Embryonic facial prominence (tissue), 1 donor: ENCODE measurements around the gene DOK5.
A peak's percentile ranks its signal among the peaks of the same experiment; 100 is the strongest.
"Not testable (repeated sequence)": the region's sequence is repeated elsewhere in the genome, so short reads cannot be mapped to it uniquely, and the experiment has no call there.

Experiments
- DNase-seq: peaks from one replicate; pipeline ENCODE4 v3.0.0-alpha.2; 2016; ENCODE audit errors: extremely low spot score

Gene DOK5

DNA sequence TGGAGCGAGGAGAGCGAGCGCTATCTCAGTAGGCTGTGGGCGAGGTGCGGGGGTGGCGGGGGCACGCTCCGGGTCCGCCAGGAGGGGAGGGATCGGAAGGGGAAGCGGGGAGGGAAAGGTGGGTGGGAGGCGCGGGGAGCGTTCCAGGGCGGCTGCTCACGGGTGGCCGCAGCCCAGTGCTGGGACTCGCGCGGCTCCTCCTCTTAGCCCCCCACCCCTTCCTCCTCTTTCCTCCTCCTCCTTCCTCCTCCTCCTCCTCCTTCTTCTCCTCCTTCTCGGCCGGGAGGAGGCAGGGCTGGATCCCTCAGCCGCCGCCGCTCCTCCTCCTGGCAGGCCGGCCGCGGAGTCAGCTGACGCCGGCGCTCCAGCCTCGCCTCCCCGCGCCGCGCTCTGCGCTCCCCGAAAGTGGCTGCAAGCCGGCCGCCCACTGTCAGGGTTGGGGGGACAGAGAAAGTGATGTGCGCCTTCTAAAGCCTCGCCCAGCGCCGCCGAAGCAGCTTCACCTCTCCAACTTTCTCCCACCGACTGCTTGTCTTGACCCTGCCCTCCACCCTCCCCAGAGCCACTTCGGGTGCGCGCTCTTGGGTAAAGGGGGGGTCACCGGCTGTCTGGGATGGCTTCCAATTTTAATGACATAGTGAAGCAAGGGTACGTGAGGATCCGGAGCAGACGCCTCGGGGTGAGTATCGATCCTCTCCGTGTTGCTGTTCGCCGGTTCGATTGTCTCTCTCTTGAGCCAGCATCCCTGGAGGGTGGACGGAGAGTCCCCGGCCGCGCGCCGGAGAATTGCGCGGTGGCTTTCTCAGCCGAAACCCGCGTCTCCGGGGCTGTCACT lies at the start of gene DOK5:
TSS of gene DOK5 (plus strand) at position 260 of the 835 bp plus-strand sequence. CDS start at position 614, 354 bp downstream.
- peak; percentile 73 for DNase-seq

DNA sequence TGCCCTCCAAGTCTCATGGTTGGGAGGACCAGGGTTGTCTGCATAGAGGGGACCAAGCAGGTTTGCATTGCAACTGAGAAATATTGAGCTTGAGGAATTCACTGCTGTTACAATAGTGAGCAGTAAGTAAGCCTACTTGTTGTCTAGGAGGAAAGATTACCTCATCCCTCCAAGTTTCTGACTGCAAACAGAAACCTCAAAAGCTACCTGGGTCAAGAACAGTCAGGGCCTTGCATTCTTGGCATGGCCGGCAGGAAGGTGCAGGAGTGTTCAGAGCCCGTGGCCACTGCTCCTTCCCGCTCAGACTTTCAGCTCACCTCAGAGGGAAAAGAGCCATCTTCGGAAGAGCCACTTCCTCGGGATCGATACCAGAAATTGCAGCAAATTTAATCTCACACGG lies 46.0 kb upstream of the DOK5 start:
- DNase-seq = no peak

GRCh38 chr20:54431156-54431944 lies 44.0 kb upstream of the DOK5 start:
- no peak for DNase-seq

- no peak for DNase-seq
Observed at GRCh38 chr20:54432966-54433365, 42.4 kb upstream of the DOK5 start.

DNA sequence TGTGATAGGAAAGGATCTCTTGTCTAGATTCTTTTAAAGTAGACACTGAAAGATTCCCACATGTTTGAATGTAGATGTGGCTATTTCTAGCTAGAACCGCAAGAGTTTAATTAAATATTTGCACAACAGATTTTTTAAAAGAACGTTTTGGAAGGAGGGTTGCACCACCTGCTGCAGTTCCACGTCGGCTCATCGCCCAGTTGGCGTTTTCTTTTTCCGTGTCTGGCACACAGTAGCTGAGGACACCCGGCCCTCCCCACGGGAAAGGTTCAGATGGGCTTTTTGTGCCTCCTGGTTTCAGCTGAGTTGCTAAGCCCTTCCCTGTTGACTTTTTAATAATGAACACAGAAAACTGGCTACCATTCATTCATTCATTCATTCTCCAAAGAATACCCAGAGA lies 41.8 kb upstream of the DOK5 start:
- no peak for DNase-seq

GRCh38 chr20:54434196-54434595 lies 41.2 kb upstream of the DOK5 start:
- DNase-seq = no peak

DNA sequence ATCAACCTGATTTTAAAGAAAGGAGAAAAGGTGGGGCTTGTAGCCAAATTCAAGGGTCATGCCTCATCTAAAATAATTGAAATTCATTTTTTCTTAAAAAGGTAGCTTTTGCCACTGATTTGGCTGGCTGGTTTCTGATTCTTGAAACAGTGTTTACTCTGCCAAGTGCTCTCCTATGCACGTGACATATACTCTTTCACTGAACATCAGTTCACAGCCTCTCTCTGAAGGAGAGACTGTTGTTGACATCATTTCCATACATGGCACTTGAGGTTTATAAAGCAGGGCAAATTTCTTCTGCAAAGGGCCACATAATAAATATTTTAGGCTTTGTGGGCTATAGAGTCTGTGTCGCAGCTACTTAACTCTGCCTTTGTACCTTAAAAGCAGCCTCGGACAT lies 40.4 kb upstream of the DOK5 start:
- DNase-seq = no peak

- not testable (repeated sequence) for DNase-seq
Observed at GRCh38 chr20:54436410-54436809, 39.0 kb upstream of the DOK5 start.

DNA sequence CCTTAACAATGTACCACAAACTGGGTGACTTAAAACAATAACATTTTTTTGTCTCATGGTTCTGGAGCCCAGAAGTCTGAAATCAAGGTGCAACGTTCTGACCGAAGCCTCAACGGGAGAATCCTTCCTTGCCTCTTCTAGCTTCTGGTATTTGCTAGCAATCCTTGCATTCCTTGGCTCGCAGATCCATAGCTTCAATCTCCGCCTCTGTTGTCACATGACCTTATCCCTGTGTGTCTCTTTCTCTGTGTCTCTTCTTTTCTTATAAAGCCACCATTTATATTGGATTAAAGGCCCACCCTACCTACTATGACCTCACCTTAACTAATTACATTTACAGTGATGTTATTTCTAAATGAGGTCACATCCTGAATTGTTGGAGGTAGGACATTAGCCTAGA lies 37.2 kb upstream of the DOK5 start:
- DNase-seq = no peak

GRCh38 chr20:54450207-54450606 lies 25.2 kb upstream of the DOK5 start:
- DNase-seq = no peak

DNA sequence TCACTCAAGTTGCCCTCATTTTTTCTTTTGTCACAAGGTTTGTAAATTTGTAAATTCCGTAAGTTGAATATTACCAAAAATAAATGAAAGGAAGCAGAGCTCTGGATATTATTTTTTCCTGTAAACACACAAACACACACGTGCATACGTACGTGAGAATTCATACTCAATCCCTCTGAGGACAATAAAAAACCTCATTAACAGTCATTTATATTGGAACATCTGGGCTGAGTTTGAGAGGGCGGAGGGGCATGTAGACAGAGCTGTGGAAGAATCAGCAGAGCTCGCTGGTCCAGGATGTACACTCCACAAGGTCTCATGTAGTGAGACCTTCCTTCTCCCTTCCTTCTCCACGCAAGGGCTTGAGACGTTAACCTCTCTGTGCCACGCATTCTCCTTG lies 24.2 kb upstream of the DOK5 start:
- no peak for DNase-seq

- DNase-seq = no peak
Observed at GRCh38 chr20:54452277-54452676, 23.1 kb upstream of the DOK5 start.

DNA sequence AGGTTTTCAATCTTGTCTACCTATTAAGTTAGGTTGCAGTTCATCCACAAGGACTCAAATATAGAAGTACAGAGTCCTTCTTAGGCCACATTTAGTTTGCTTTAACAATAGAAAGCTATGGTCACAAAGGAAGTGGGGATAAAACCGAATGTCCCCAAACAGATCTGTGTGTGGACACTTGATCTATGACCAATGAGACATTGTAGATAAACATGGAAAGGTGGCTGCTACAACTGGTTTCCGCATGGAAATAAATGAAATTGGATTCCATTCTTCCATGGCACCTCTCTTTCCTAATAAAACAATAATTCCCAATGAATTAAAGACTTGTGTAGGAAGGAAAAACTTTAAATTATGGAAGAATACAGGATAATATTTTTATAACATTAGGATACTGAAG lies 20.4 kb upstream of the DOK5 start:
- DNase-seq = no peak

DNA sequence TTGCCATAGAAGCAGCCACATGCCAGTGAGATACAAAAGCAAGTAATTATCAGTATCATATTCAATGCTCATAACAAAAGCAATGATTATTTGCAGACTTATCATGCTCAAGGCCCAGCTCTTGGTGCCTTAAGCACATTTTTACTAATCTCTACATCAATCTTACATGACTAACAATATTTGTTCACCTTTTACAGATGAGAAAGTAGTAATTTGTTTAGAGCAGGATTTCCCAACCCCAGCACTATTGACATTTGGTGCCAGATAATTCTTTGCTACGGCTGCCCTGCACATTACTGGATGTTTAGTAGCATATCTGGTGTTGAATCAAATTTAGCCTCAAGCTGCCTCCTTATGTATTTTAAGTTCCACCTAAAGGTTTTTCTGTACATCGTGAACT lies 19.0 kb upstream of the DOK5 start:
- DNase-seq = no peak

DNA sequence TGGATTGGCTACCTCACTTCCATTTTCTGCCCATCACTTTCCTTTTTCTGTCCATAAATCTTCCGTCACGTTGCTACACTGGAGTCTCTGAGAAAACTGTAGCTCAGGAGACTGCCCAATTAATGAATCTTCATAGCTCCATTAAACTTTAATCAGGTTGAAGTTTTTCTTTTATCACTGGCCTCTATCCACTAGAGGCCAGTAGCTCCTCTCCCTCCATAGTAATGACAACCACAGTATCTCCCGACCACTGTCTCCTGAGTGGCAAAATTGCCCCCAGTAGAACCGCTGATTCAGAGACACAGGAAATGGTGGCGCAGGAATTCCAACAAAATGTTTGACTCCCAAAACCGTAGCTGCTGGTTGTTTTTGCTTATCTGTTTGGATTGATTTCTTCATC lies 18.4 kb upstream of the DOK5 start:
- DNase-seq = no peak

- no peak for DNase-seq
Observed at GRCh38 chr20:54458219-54458618, 17.2 kb upstream of the DOK5 start.

DNA sequence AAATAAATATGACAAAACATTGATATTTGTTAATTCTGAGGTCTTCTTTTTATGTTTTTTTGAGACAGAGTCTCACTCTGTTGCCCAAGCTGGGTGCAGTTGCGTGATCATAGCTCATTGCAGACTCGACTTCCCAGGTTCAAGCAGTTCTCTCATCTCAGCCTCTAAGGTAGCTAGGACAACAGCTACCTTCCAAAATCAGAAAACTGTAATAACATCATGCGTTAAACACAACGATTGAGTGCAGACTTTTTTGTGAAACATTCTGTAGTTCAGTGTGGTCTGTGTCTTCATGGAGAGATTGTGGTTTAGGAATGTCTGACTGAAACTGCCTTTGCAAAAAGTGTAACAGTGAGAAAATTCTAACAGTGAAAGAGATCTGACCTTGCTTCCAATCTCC lies 16.1 kb upstream of the DOK5 start:
- no peak for DNase-seq

GRCh38 chr20:54464003-54464402 lies 11.4 kb upstream of the DOK5 start:
- DNase-seq = no peak

DNA sequence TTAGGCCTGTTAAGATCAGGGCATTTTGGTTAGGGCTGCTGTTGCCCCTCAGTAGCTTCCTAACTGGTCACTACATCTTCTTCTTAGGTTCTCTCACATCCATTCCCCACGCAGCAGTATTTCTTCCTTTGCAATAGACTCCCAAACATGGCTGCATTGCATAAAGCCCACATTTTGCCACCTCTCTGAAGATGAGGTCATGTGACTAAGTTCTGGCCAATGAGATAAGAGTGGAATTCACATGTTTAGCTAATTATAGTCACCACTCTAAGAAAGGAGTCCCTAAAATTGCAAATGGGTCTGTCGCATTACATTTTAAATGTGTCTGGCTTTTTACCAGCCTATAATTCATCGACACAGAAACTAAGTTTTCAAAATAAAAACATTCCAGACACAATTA lies 9.3 kb upstream of the DOK5 start:
- DNase-seq = no peak

GRCh38 chr20:54467622-54468021 lies 7.8 kb upstream of the DOK5 start:
- DNase-seq = no peak

DNA sequence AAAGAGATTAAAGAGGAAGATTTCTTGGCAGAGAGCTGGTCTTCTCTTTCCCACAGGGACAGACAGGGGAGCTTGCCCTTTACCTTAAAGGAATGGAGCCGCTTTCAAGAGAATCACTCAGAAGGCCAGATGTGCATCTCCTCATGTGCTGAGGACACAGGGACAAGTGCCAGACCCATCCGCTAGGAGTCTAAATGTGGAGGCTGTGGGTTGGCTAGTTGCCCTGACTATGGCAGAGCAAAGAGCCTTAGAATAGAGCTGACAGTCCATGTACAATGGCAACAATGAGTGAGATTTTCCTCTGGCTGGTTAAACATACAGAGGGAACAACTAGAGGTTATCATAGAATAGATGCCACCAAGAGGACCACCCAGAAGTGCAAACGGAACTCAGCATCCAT lies 7.3 kb upstream of the DOK5 start:
- no peak for DNase-seq

- DNase-seq = no peak
Observed at GRCh38 chr20:54469293-54469692, 6.1 kb upstream of the DOK5 start.

GRCh38 chr20:54469952-54470351 lies 5.4 kb upstream of the DOK5 start:
- DNase-seq = no peak
